CD4-positive, alpha-beta T cell treated with Interleukin-17A for 1 hour (primary cell): Measurements from ENCODE around the gene ANGPTL4.
"Not testable (repeated sequence)": the region's sequence is repeated elsewhere in the genome, so short reads cannot be mapped to it uniquely, and the experiment has no call there.

Experiments used
- DNase-seq: peaks from one replicate; pipeline ENCODE4 v3.0.0-alpha.2; 2020

Gene ANGPTL4

GRCh38 chr19:8391198-8392016 lies 27.5 kb downstream of the ANGPTL4 start:
- DNase-seq: no peak

- DNase-seq: no peak
Measured at GRCh38 chr19:8392017-8392591, 28.1 kb downstream of the ANGPTL4 start.

GRCh38 chr19:8393192-8393870 lies 29.4 kb downstream of the ANGPTL4 start:
- DNase-seq: no peak

- DNase-seq: no peak
Measured at GRCh38 chr19:8393871-8394250, 29.9 kb downstream of the ANGPTL4 start.

- DNase-seq: no peak
Measured at GRCh38 chr19:8395621-8396082, 31.7 kb downstream of the ANGPTL4 start.

GRCh38 chr19:8396185-8396562 lies 32.2 kb downstream of the ANGPTL4 start:
- no peak for DNase-seq

DNA sequence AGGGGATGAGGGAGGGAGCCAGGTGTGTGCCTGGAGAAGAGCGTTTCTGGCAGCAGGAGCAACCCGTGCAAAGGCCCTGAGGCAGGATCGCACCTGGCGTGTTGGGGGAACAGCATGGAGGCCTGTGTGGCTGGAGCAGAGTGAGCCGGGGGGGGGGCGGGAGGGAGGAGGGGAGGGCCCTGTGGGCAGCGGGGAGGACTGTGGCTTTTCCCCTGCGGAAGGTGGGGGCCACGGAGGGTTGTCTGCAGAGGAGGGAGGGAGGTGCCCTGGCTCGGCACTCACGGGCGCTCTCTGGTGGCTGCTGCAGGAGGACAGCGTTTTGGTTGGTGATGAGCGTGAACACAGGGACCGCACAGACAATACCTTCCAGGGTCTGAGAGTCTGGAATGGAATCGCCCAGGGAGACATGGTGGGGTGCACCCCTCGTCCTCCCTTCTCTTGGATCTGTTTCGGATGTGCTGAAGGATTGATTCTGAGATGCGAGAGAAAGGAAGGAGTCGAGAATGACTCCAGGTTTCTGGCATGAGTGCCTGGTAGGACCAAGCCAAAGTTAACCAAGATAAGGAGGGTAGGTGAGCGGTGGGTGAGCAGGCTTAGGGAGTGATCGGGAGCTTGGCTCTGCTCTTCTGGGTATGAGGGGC lies 32.7 kb downstream of the ANGPTL4 start:
- peak; percentile 85 for DNase-seq

- no peak for DNase-seq
Measured at GRCh38 chr19:8397271-8397670, 33.3 kb downstream of the ANGPTL4 start.

GRCh38 chr19:8397746-8398310 lies 33.9 kb downstream of the ANGPTL4 start:
- no peak for DNase-seq

GRCh38 chr19:8398311-8398771 lies 34.4 kb downstream of the ANGPTL4 start:
- DNase-seq: no peak

DNA sequence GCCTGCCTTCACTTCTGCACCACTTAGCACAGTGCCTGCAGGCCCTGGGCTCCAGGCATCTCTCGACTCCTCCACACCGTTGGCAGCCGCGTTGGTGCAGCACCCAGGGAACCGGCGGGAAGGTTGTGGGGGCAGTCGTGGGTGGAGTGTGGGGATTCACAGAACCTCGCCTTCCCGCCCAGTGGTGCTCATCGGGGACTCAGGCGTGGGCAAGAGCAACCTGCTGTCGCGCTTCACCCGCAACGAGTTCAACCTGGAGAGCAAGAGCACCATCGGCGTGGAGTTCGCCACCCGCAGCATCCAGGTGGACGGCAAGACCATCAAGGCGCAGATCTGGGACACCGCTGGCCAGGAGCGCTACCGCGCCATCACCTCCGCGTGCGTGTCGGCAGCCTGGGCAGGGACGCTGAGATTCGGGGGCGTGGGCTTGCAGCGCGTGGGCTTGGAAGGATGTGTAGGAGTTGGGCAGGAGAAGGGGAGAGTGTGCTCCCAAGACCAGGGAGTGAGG lies 35.8 kb downstream of the ANGPTL4 start:
- DNase-seq: no peak

- no peak for DNase-seq
Measured at GRCh38 chr19:8401981-8402411, 38.0 kb downstream of the ANGPTL4 start.

- no peak for DNase-seq
Measured at GRCh38 chr19:8403098-8403819, 39.3 kb downstream of the ANGPTL4 start.

- no peak for DNase-seq
Measured at GRCh38 chr19:8403820-8404109, 39.8 kb downstream of the ANGPTL4 start.

DNA sequence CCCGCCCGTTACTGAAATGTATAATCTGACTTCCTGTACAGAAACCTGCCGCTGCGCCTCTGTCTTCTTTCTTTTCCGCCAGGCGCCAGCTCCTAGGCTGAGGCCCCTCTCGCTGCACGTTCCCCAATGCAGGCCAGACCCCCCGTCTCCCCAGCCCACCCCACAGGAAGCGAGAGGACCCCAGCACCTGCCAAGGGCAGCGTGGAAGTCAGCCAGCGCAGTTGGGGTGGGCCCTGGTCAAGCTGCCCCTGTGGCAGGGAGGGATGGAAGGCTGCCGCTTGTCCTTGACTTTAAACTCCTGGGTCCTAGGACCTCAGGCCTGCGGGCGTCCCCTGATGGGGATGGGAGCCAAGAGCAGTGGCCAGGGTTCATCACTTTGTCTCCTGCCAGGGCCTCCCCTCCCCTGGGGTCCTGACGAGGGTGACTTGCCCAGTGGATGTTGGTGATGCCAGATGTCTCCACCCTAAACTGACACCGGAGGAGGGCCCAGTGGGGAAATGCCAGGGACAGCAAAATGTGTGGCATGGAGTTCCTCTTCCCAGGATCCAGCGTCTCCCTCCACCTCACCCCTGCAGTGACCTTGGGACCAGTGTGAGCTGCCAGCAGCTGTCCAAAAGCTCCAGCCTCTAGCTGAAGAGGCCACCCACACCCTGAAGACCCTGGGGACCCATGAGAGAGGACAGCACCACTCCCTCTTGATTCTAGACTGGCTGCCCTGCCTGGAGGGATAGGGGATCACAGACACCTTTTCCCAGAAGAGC lies 40.6 kb downstream of the ANGPTL4 start:
- no peak for DNase-seq

- DNase-seq: not testable (repeated sequence)
Measured at GRCh38 chr19:8410718-8411117, 46.8 kb downstream of the ANGPTL4 start.

GRCh38 chr19:8412783-8413628 lies 49.1 kb downstream of the ANGPTL4 start, which contains the start of gene MARCHF2:
Gene MARCHF2, plus strand, starts transcription at chr19:8413305. Its CDS starts 8,536 bp downstream, at chr19:8421841.
- DNase-seq: peak; percentile 98

DNA sequence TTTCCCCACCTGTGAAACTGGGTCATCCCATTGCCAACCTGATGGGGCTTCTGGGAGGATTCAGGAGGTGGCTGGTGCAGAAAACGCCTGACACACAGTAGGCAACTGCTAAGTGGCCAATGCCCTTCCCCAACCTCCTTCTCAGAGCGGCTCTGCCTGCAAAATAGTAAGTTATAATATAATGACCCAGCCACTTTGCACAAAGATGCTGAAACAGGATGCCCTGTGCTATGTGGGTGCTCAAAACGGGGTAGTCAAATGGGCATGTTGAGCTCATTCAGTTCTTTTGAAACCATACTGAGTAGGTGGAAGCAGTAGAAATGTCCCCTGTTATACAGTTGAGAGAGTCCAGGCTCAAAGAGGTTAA lies 49.7 kb downstream of the ANGPTL4 start:
- no peak for DNase-seq

GRCh38 chr19:8416796-8417195 lies 52.8 kb downstream of the ANGPTL4 start:
- DNase-seq: no peak
